GM23338 (cell line): ENCODE results near the gene MUCL3.

Source experiments
- EZH2 ChIP-seq: fragments of 200-600 bp; sonication (generic); IDR thresholded peaks from one replicate; pipeline ENCODE4 v1.8.0; 2017; ENCODE audit warnings: antibody characterized with exemption, mild to moderate bottlenecking, low read depth; ENCODE audit not compliant: unreplicated experiment
- NANOG ChIP-seq: IDR thresholded peaks from 2 replicates; pipeline ENCODE4 v1.6.1; 2016; ENCODE audit warnings: antibody characterized with exemption, borderline replicate concordance
- TF ChIP-seq, protein P1 (sequence below), 2 experiments: fragments of 200-600 bp in 1 of 2; sonication (generic) in 1 of 2; conservative IDR thresholded peaks; 2 replicates each; pipeline versions ENCODE4 v1.5.1 to v1.6.1; 2016 to 2017; ENCODE audit warnings: antibody characterized with exemption in 2 of 2, low read depth in 2 of 2, mild to moderate bottlenecking in 2 of 2, moderate library complexity in 1 of 2
- TF ChIP-seq, protein P2 (sequence below): IDR thresholded peaks from one replicate; pipeline ENCODE4 v1.6.1; 2018; ENCODE audit warnings: antibody characterized with exemption; ENCODE audit not compliant: unreplicated experiment

DNA sequence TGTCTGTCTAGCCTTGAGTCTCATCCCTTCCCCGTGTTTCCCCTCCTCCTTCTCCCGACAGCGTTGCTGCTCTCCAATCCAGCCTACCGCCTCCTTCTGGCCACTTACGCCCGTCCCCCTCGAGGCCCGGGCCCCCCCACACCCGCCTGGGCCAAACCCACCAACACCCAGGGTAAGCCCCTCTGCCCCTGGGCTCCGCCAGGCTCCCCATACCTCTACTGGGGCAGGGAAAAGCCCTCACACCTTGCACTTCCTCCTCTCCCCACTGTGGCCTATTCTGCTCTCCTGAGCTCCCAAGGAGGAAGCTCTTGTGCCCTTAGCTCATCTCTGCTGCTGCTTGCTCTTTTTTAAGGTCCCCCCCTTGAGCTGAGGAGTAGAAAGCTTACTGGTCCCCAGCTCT, 45.4 kb upstream of the MUCL3 start:
- TF ChIP-seq EZH2: no peak
- TF ChIP-seq, protein P1, sequence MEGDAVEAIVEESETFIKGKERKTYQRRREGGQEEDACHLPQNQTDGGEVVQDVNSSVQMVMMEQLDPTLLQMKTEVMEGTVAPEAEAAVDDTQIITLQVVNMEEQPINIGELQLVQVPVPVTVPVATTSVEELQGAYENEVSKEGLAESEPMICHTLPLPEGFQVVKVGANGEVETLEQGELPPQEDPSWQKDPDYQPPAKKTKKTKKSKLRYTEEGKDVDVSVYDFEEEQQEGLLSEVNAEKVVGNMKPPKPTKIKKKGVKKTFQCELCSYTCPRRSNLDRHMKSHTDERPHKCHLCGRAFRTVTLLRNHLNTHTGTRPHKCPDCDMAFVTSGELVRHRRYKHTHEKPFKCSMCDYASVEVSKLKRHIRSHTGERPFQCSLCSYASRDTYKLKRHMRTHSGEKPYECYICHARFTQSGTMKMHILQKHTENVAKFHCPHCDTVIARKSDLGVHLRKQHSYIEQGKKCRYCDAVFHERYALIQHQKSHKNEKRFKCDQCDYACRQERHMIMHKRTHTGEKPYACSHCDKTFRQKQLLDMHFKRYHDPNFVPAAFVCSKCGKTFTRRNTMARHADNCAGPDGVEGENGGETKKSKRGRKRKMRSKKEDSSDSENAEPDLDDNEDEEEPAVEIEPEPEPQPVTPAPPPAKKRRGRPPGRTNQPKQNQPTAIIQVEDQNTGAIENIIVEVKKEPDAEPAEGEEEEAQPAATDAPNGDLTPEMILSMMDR (conservative IDR thresholded peaks at IDR 0.05; ENCODE audit: low read depth in 2 of 2): no peak; a peak in 1 of 4 replicates
- TF ChIP-seq, protein P2, sequence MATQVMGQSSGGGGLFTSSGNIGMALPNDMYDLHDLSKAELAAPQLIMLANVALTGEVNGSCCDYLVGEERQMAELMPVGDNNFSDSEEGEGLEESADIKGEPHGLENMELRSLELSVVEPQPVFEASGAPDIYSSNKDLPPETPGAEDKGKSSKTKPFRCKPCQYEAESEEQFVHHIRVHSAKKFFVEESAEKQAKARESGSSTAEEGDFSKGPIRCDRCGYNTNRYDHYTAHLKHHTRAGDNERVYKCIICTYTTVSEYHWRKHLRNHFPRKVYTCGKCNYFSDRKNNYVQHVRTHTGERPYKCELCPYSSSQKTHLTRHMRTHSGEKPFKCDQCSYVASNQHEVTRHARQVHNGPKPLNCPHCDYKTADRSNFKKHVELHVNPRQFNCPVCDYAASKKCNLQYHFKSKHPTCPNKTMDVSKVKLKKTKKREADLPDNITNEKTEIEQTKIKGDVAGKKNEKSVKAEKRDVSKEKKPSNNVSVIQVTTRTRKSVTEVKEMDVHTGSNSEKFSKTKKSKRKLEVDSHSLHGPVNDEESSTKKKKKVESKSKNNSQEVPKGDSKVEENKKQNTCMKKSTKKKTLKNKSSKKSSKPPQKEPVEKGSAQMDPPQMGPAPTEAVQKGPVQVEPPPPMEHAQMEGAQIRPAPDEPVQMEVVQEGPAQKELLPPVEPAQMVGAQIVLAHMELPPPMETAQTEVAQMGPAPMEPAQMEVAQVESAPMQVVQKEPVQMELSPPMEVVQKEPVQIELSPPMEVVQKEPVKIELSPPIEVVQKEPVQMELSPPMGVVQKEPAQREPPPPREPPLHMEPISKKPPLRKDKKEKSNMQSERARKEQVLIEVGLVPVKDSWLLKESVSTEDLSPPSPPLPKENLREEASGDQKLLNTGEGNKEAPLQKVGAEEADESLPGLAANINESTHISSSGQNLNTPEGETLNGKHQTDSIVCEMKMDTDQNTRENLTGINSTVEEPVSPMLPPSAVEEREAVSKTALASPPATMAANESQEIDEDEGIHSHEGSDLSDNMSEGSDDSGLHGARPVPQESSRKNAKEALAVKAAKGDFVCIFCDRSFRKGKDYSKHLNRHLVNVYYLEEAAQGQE: no peak
- no peak for TF ChIP-seq NANOG
